Esophagus squamous epithelium (tissue), 5 donors: ENCODE results near the gene XRRA1. TPM values are rescaled to one million over a fixed set of nuclear protein-coding genes. Genes with fewer than 3 reads are reported as not detected.
"Not testable (repeated sequence)": the region's sequence is repeated elsewhere in the genome, so short reads cannot be mapped to it uniquely, and the experiment has no call there.

Source experiments
- DNase-seq: peaks from one replicate; lab custom pipeline; 2025; lab: John Stamatoyannopoulos, UW
- H3K27ac ChIP-seq, 4 donors: fragments of 200-600 bp; sonication (generic); one replicate each; pipeline ENCODE4 v1.5.1; 2016 to 2019; ENCODE audit warnings: mild to moderate bottlenecking in 1 of 4
- H3K27me3 ChIP-seq, 4 donors: fragments of 200-600 bp; sonication (generic); 1 replicate in 3 of 4; 2 replicates in 1 of 4; pipeline versions ENCODE4 v1.5.1 to v1.6.0; 2017 to 2021; ENCODE audit warnings: antibody characterized with exemption in 1 of 4
- H3K36me3 ChIP-seq, 3 donors: fragments of 200-600 bp; sonication (generic); one replicate each; pipeline ENCODE4 v1.5.1; 2016 to 2019
- H3K4me1 ChIP-seq, 3 donors: fragments of 200-600 bp; sonication (generic); one replicate each; pipeline ENCODE4 v1.5.1; 2017 to 2019
- H3K4me3 ChIP-seq, 4 donors: fragments of 200-600 bp; sonication (generic); 1 replicate in 3 of 4; 2 replicates in 1 of 4; pipeline ENCODE4 v1.5.1; 2016 to 2019; ENCODE audit warnings: mild to moderate bottlenecking in 2 of 4, moderate library complexity in 1 of 4
- H3K9me3 ChIP-seq, 3 donors: fragments of 200-600 bp; sonication (generic); one replicate each; pipeline ENCODE4 v1.5.1; 2016 to 2019
- POLR2A ChIP-seq, 4 donors: fragments of 450-650 bp; IDR thresholded peaks; one replicate each; pipeline ENCODE4 v1.6.1; 2017; ENCODE audit warnings: antibody characterized with exemption in 4 of 4, mild to moderate bottlenecking in 4 of 4, moderate library complexity in 3 of 4
- WGBS, 2 donors: methylation state at CpG; one replicate each; pipeline ENCODE4 v1.1.5; 2018; 5-methylcytosine and 5-hydroxymethylcytosine counted together
- intact Hi-C: fragments of 100-400 bp; cut with DNase I; formaldehyde crosslinking; loops from one replicate; pipeline ENCODE4 v1.15.0; 2022
- total RNA-seq, 4 donors: library from RNA; depleted of rRNA; stranded (reverse); fragments of >200 nt; gene quantifications; one replicate each; pipeline ENCODE4 v1.1.0, GENCODE V29; 2016
- TF ChIP-seq, protein P1 (sequence below), 6 experiments: fragments of 450-650 bp in 4 of 6; fragments of 200-600 bp in 2 of 6; sonication (generic) in 2 of 6; IDR thresholded peaks; one replicate each; pipeline ENCODE4 v1.5.1; 2016 to 2019; ENCODE audit warnings: antibody characterized with exemption in 6 of 6, mild to moderate bottlenecking in 4 of 6, moderate library complexity in 4 of 6
- donor health status: DM: yes; HTN: yes; CAD: no.

XRRA1 gene
- total RNA-seq, 4 donors from 2014 or later: 0.45 to 19.5 (median 9.1) TPM

DNA sequence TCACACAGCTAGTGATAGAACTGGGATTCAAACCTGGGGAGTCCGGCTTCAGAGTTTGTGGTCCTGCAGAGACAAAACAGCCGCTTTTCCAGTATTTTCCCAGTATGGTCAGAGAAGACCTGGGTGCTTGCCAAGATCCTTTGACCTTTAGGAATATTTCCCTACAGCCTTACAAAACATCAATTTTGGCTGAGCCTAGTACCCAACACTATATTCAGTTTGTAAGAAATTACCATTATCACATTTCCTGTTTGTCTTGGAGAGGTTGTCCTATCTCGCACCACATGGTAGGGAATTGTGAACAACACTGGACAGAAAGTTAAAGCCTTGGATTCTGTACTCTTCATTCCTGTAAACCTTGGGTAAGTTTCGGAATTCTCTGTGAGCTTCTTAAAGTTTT is 29.1 kb upstream of the XRRA1 start:
- TF ChIP-seq, protein P1, sequence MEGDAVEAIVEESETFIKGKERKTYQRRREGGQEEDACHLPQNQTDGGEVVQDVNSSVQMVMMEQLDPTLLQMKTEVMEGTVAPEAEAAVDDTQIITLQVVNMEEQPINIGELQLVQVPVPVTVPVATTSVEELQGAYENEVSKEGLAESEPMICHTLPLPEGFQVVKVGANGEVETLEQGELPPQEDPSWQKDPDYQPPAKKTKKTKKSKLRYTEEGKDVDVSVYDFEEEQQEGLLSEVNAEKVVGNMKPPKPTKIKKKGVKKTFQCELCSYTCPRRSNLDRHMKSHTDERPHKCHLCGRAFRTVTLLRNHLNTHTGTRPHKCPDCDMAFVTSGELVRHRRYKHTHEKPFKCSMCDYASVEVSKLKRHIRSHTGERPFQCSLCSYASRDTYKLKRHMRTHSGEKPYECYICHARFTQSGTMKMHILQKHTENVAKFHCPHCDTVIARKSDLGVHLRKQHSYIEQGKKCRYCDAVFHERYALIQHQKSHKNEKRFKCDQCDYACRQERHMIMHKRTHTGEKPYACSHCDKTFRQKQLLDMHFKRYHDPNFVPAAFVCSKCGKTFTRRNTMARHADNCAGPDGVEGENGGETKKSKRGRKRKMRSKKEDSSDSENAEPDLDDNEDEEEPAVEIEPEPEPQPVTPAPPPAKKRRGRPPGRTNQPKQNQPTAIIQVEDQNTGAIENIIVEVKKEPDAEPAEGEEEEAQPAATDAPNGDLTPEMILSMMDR (IDR thresholded peaks at IDR 0.05): no peak
- TF ChIP-seq POLR2A (IDR thresholded peaks at IDR 0.05): no peak
- Histone ChIP-seq H3K27me3 (no peaks in the 10 kb centered on the region), H3K4me3 (no peak overlapping the region), H3K9me3 (no peaks in the 10 kb centered on the region), H3K36me3 (peaks cover 0 to 82% (median 4%) of the 10 kb centered on the region in 3 donors), H3K27ac (no peak overlapping the region), H3K4me1 (no peaks in the 10 kb centered on the region)
- 90 to 93% methylated on average over 4 of the region's 4 CpGs for WGBS, 2 donors
- intact Hi-C loops: no loop called here
- DNase-seq: no peak

DNA sequence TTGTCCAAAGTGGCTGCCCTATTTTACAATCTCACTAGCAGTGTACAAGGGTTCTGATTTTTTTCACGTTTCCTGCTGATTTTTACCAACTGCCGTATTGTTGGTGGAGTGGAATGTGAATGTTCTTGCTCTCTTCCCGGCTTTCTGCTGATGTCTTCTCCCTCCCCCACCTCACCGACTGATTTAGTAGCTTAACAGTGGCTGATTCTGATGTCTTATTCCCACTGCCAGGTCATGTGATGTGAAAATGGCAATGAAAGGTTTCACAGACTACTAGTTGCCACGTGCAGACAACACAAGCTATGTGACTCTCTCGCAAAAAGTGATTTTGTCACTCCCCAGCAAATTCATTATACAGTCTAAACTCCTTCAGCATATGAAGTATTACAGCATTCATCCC is 22.5 kb upstream of the XRRA1 start:
- DNase-seq: no peak
- WGBS, 2 donors: 92 to 95% methylated on average over 6 of the region's 6 CpGs
- intact Hi-C loops: no loop called here
- Histone ChIP-seq H3K36me3 (peaks cover 0 to 99% (median 22%) of the 10 kb centered on the region in 3 donors), H3K9me3 (no peaks in the 10 kb centered on the region), H3K4me1 (no peaks in the 10 kb centered on the region), H3K4me3 (no peak overlapping the region), H3K27me3 (no peaks in the 10 kb centered on the region), H3K27ac (no peak overlapping the region)
- TF ChIP-seq, protein P1 (IDR thresholded peaks at IDR 0.05): no peak
- TF ChIP-seq POLR2A (IDR thresholded peaks at IDR 0.05): no peak

DNA sequence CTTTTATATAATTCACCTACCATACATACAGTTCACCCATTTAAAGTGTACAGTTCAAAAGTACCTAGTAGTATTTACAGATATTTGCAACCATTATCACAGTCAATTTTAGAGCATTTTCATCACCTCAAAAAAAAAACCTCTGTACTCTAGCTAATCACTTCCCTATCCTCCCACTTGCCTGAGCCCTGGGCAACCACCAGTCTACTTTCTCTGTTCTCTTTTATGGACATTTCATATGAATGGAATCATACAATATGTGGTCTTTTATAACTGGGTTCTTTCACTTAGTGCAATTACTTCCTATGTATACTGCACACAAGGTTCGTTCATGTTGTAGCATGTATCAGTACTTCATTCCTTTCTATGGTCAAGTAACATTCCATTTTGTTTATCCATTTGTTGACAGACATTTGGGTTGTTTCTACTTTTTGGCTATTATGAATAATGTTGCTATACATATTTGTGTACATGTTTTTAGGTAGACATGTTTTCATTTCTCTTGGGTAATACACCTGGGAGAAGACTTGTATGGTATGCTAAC is 22.0 kb upstream of the XRRA1 start:
- intact Hi-C loops: no loop called here
- WGBS, 2 donors: 73 to 94% methylated on average over 1 of the region's 1 CpG
- TF ChIP-seq, protein P1 (IDR thresholded peaks at IDR 0.05): no peak
- TF ChIP-seq POLR2A (IDR thresholded peaks at IDR 0.05): no peak
- H3K36me3 ChIP-seq: peaks cover 0 to 99% (median 22%) of the 10 kb centered on the region in 3 donors
- no peaks in the 10 kb centered on the region for H3K4me1 ChIP-seq
- no peak overlapping the region for H3K4me3 ChIP-seq
- H3K27ac ChIP-seq: no peak overlapping the region
- H3K9me3 ChIP-seq: no peaks in the 10 kb centered on the region
- DNase-seq: no peak
- H3K27me3 ChIP-seq: no peaks in the 10 kb centered on the region

DNA sequence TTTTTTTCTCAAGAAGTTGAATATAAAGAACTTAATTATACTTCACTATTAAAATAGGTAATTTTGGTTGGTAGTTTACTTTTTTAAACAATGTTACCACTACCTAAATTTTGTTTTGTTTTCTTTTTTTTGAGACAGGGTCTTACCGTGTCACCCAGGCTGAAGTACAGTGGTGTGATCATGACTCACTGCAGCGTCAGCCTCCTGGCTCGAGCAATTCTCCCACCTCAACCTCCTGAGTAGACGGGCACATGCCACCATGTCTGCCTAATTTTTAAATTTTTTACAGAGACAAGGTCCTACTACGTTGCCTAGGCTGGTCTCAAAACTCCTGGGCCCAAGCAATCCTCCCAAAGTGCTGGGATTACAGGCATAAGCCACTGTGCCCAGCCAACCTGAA is 17.8 kb upstream of the XRRA1 start:
- TF ChIP-seq, protein P1 (IDR thresholded peaks at IDR 0.05): no peak
- TF ChIP-seq POLR2A (IDR thresholded peaks at IDR 0.05): no peak
- Histone ChIP-seq H3K27me3 (no peaks in the 10 kb centered on the region), H3K36me3 (peaks cover 0 to 78% (median 10%) of the 10 kb centered on the region in 3 donors), H3K4me1 (no peaks in the 10 kb centered on the region), H3K27ac (no peak overlapping the region), H3K9me3 (no peaks in the 10 kb centered on the region), H3K4me3 (no peak overlapping the region)
- intact Hi-C loops: no loop called here
- 69 to 82% methylated on average over 4 to 5 of the region's 5 CpGs for WGBS, 2 donors
- DNase-seq: no peak

DNA sequence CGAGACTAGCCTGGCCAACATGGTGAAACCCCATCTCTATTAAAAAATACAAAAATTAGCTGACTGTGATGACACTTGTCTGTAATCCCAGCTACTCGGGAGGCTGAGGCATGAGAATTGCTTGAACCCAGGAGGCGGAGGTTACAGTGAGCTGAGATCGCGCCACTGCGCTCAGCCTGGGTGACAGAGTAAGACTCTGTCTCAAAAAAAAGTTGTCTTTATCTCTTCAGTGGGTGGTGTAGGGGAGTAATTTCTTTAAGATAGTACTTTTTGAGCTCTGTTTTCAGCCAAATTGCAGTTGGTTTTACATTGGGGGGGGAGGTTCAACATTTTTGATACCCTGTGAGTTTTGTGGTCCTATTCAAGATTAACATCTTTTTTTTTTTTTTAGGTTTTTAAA is 11.2 kb upstream of the XRRA1 start:
- H3K4me3 ChIP-seq, H3K27ac ChIP-seq, intact Hi-C loops, H3K9me3 ChIP-seq, H3K27me3 ChIP-seq, DNase-seq: not testable (repeated sequence)
- H3K36me3 ChIP-seq: peaks cover 0 to 34% (median 0%) of the 10 kb centered on the region in 3 donors
- H3K4me1 ChIP-seq: peaks cover 0 to 38% (median 0%) of the 10 kb centered on the region in 3 donors
- 91 to 100% methylated on average over 6 of the region's 6 CpGs for WGBS, 2 donors
